Transverse colon (tissue), 3 donors: Measurements from ENCODE around the gene RHOH.

Experiments
- EP300 ChIP-seq: sonication (generic); formaldehyde crosslinking; IDR thresholded peaks from one replicate; pipeline ENCODE4 v1.6.1; 2017; ENCODE audit warnings: antibody characterized with exemption, low read depth
- POLR2A ChIP-seq: fragments of 450-650 bp; IDR thresholded peaks from one replicate; pipeline ENCODE4 v1.6.1; 2016; ENCODE audit warnings: antibody characterized with exemption, mild to moderate bottlenecking, moderate library complexity
- TF ChIP-seq, protein P1 (sequence below), 5 experiments: fragments of 200-600 bp in 3 of 5; fragments of 450-650 bp in 2 of 5; sonication (generic) in 3 of 5; IDR thresholded peaks; 1 replicate in 2 of 5; 2 replicates in 3 of 5; pipeline ENCODE4 v1.5.1; 2016 to 2017; ENCODE audit warnings: antibody characterized with exemption in 5 of 5, inconsistent platforms in 3 of 5, mild to moderate bottlenecking in 2 of 5, moderate library complexity in 1 of 5

DNA sequence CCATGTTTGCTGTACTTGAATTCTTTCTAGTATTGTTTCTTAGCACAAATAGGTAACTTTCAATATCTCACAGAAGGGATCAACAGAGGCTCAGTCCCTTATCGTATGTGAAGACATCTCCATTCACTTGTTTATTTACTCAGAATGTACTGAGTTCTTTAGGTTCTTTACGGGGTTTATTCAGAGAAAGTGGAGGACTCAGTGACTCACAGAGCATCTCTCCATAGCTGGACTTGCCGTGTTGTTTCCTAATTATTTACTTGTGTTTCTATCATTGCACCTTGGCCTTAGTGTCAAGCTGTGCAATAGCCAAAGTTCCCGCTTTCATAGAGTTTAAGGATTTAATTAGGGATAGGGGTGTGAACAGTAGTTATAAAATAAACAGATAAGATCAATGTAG lies 57.1 kb downstream of the RHOH start:
- TF ChIP-seq EP300 (no peak), POLR2A (no peak)
- TF ChIP-seq, protein P1, sequence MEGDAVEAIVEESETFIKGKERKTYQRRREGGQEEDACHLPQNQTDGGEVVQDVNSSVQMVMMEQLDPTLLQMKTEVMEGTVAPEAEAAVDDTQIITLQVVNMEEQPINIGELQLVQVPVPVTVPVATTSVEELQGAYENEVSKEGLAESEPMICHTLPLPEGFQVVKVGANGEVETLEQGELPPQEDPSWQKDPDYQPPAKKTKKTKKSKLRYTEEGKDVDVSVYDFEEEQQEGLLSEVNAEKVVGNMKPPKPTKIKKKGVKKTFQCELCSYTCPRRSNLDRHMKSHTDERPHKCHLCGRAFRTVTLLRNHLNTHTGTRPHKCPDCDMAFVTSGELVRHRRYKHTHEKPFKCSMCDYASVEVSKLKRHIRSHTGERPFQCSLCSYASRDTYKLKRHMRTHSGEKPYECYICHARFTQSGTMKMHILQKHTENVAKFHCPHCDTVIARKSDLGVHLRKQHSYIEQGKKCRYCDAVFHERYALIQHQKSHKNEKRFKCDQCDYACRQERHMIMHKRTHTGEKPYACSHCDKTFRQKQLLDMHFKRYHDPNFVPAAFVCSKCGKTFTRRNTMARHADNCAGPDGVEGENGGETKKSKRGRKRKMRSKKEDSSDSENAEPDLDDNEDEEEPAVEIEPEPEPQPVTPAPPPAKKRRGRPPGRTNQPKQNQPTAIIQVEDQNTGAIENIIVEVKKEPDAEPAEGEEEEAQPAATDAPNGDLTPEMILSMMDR (IDR thresholded peaks at IDR 0.05) = no peak
